Endodermal cell (in vitro differentiated cells): Measurements from ENCODE around the gene ZNF407. TPM values are rescaled to one million over a fixed set of nuclear protein-coding genes. Genes with fewer than 3 reads are reported as not detected.

Source experiments
- DNase-seq: peaks from one replicate; pipeline ENCODE4 v3.0.0-alpha.2; 2017
- H3K27ac ChIP-seq: 2 replicates; pipeline ENCODE4 v1.5.1; 2013; ENCODE audit warnings: mild to moderate bottlenecking, low read depth, low read length, moderate library complexity
- H3K27me3 ChIP-seq: 2 replicates; pipeline ENCODE4 v1.6.1; 2013; ENCODE audit warnings: mild to moderate bottlenecking, low read length, moderate library complexity; ENCODE audit not compliant: insufficient read depth, control insufficient read depth, poor library complexity, severe bottlenecking
- H3K36me3 ChIP-seq: 2 replicates; pipeline ENCODE4 v1.7.0; 2013; ENCODE audit warnings: mild to moderate bottlenecking, low read length, moderate library complexity; ENCODE audit not compliant: control insufficient read depth, insufficient read depth
- H3K4me1 ChIP-seq: one replicate; pipeline ENCODE4 v1.7.0; 2013; ENCODE audit warnings: low read length; ENCODE audit not compliant: control insufficient read depth, insufficient read depth
- H3K4me3 ChIP-seq: 2 replicates; pipeline ENCODE4 v1.5.1; 2013; ENCODE audit warnings: mild to moderate bottlenecking, low read length, moderate library complexity
- H3K9ac ChIP-seq: 2 replicates; pipeline ENCODE4 v1.6.1; 2013; ENCODE audit warnings: mild to moderate bottlenecking, low read length, moderate library complexity; ENCODE audit not compliant: poor library complexity, severe bottlenecking; ENCODE audit errors: extremely low read depth
- H3K9me3 ChIP-seq: 2 replicates; pipeline ENCODE4 v1.6.1; 2013; ENCODE audit warnings: mild to moderate bottlenecking, low read length, moderate library complexity; ENCODE audit not compliant: control insufficient read depth
- H3K27ac Mint-ChIP-seq: 2 replicates; pipeline ENCODE4 v1.8.0; 2020; ENCODE audit warnings: mixed read lengths
- H3K27me3 Mint-ChIP-seq: 2 replicates; pipeline ENCODE4 v1.8.0; 2021; ENCODE audit warnings: mild to moderate bottlenecking, mixed read lengths; ENCODE audit not compliant: insufficient read depth
- H3K36me3 Mint-ChIP-seq: 2 replicates; pipeline ENCODE4 v1.8.0; 2020; ENCODE audit warnings: low read depth, mixed read lengths
- H3K4me1 Mint-ChIP-seq: 2 replicates; pipeline ENCODE4 v1.8.0; 2020; ENCODE audit warnings: mixed read lengths
- H3K4me3 Mint-ChIP-seq: 2 replicates; pipeline ENCODE4 v1.8.0; 2020; ENCODE audit warnings: mild to moderate bottlenecking, moderate library complexity, mixed read lengths
- H3K9me3 Mint-ChIP-seq: 2 replicates; pipeline ENCODE4 v1.8.0; 2020; ENCODE audit warnings: mild to moderate bottlenecking, mixed read lengths
- WGBS, 2 experiments: methylation state at CpG; one replicate each; pipeline versions ENCODE4 v1.1.5 to v1.1.7; 2013; ENCODE audit warnings: missing lambda C conversion rate in 2 of 2, mixed read lengths in 1 of 2; ENCODE audit not compliant: insufficient coverage in 1 of 2, insufficient read length in 1 of 2; 5-methylcytosine and 5-hydroxymethylcytosine counted together
- total RNA-seq, 2 donors: library from RNA; stranded (reverse); fragmentation: NEBNext Ultra II Directional in 1 of 2; extraction: Animal tissue kit (Norgen Biotek cat#: 25700) in 1 of 2; gene quantifications; 2 replicates in 1 of 2; 3 replicates in 1 of 2; pipeline ENCODE4 v1.2.1, GENCODE V29; 2021
- TF ChIP-seq, protein P1 (sequence below): fragments of 200-600 bp; sonication (generic); conservative IDR thresholded peaks from 2 replicates; pipeline ENCODE4 v1.5.0; 2021; ENCODE audit warnings: antibody characterized with exemption, mild to moderate bottlenecking

Gene ZNF407
- total RNA-seq, 2 donors from 2014 or later = 7.6 to 13.1 TPM

- H3K9me3 ChIP-seq = peaks cover 32% of the 10 kb centered on the region
- no peaks in the 10 kb centered on the region for H3K27me3 ChIP-seq
- Mint-ChIP-seq H3K4me1 (peaks cover 12% of the 10 kb centered on the region), H3K27me3 (peaks cover 40% of the 10 kb centered on the region), H3K9me3 (peaks cover 33% of the 10 kb centered on the region), H3K4me3 (no peak overlapping the region), H3K36me3 (peaks cover 6% of the 10 kb centered on the region), H3K27ac (no peak overlapping the region)
- WGBS, 2 experiments = 73 to 79% methylated on average over 4 to 7 of the region's 7 CpGs
- peak; percentile 54 for DNase-seq
- H3K36me3 ChIP-seq = no peaks in the 10 kb centered on the region
- TF ChIP-seq, protein P1, sequence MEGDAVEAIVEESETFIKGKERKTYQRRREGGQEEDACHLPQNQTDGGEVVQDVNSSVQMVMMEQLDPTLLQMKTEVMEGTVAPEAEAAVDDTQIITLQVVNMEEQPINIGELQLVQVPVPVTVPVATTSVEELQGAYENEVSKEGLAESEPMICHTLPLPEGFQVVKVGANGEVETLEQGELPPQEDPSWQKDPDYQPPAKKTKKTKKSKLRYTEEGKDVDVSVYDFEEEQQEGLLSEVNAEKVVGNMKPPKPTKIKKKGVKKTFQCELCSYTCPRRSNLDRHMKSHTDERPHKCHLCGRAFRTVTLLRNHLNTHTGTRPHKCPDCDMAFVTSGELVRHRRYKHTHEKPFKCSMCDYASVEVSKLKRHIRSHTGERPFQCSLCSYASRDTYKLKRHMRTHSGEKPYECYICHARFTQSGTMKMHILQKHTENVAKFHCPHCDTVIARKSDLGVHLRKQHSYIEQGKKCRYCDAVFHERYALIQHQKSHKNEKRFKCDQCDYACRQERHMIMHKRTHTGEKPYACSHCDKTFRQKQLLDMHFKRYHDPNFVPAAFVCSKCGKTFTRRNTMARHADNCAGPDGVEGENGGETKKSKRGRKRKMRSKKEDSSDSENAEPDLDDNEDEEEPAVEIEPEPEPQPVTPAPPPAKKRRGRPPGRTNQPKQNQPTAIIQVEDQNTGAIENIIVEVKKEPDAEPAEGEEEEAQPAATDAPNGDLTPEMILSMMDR = peak; percentile 68
- H3K9ac ChIP-seq = no peak overlapping the region
- peaks cover 8% of the 10 kb centered on the region for H3K4me1 ChIP-seq
- no peak overlapping the region for H3K4me3 ChIP-seq
- no peak overlapping the region for H3K27ac ChIP-seq
Measured at GRCh38 chr18:74567822-74568221, 29.8 kb upstream of the ZNF407 start.

DNA sequence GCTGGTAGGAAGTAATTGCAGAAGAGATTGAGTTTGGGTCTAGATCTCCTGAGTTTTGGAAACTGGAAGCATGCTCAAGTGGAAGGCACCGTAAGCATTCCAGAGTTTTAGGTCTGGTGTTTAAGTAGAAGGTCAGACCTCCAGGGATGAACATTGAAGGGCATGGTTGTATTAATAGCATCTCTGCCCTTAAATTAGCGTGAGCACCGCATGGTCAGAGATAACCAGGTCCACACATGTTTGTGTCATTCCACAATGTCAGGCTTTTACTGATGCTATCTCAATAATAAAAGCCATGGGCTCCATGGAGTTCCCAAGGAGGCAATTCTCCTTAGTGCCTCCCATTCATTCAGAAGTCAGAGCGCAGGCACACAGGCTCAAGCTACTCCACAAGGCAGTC, 28.3 kb upstream of the ZNF407 start:
- Mint-ChIP-seq H3K4me3 (no peak overlapping the region), H3K27ac (no peak overlapping the region), H3K4me1 (no peaks in the 10 kb centered on the region), H3K27me3 (peaks cover 40% of the 10 kb centered on the region), H3K36me3 (peaks cover 6% of the 10 kb centered on the region), H3K9me3 (peaks cover 33% of the 10 kb centered on the region)
- TF ChIP-seq, protein P1 = no peak
- no peak overlapping the region for H3K27ac ChIP-seq
- no peak for DNase-seq
- H3K9me3 ChIP-seq = peaks cover 31% of the 10 kb centered on the region
- WGBS, 2 experiments = 88 to 92% methylated on average over 3 to 4 of the region's 4 CpGs
- no peak overlapping the region for H3K9ac ChIP-seq
- H3K4me3 ChIP-seq = no peak overlapping the region
- no peaks in the 10 kb centered on the region for H3K4me1 ChIP-seq
- H3K27me3 ChIP-seq = no peaks in the 10 kb centered on the region
- no peaks in the 10 kb centered on the region for H3K36me3 ChIP-seq

DNA sequence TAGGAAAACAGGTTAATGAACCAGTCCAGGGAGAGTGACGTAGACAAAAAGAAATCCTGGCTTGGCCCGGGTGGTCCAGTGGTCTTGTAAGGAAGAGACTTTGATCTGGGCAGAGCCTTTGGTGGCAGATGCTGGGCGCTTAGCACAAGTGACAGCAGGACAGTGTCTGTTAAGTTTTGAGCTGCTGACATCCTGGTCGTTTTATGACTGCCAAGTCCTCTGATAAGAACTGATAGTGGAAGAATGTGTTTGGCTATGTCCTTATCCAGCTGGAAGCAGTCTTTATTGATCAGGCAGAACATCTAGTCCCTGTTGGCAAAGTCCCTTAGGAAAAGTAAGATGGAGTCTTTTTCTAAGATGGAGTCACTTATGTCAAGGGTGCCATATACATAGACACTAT, 27.4 kb upstream of the ZNF407 start:
- WGBS, 2 experiments = 83% methylated on average over 1 to 4 of the region's 4 CpGs
- Histone ChIP-seq H3K4me1 (no peaks in the 10 kb centered on the region), H3K9ac (no peak overlapping the region), H3K4me3 (no peak overlapping the region), H3K27me3 (no peaks in the 10 kb centered on the region), H3K27ac (no peak overlapping the region), H3K9me3 (peaks cover 23% of the 10 kb centered on the region), H3K36me3 (no peaks in the 10 kb centered on the region)
- Mint-ChIP-seq H3K27me3 (peaks cover 40% of the 10 kb centered on the region), H3K27ac (no peak overlapping the region), H3K4me3 (no peak overlapping the region), H3K36me3 (peaks cover 6% of the 10 kb centered on the region), H3K9me3 (peaks cover 25% of the 10 kb centered on the region), H3K4me1 (no peaks in the 10 kb centered on the region)
- TF ChIP-seq, protein P1 = no peak
- no peak for DNase-seq
